Measurements from ENCODE around the gene SMAD3.

Gene SMAD3

DNA sequence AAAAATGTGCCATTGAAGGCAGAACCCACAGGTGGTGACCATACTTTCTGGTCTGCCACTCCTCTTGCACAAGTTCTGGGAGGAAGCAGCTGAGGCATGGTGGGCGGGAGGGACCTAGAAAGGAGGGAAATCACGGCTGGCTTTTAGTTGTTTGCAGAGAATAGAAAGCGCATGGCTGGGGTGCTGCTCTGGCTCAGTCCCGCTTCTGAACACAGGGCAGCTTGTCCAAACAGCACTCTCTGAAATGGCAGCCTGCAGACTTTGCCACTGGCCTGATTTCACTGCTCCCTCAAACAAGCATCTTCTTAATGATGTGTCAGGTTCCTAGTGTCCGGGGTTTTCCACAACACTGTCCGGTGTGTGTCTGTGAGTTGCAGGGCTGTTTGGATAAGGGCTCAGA is 112.3 kb downstream of the SMAD3 start:
- Histone ChIP-seq H3K27me3 (ENCODE audit: insufficient read depth, low read length, poor library complexity) (peaks cover 6% of the 10 kb centered on the region), H3K9me3 (ENCODE audit: insufficient read depth, low read length, severe bottlenecking) (no peaks in the 10 kb centered on the region), H3K4me1 (ENCODE audit: insufficient read depth, low read length) (no peaks in the 10 kb centered on the region), H4K20me1 (ENCODE audit: insufficient read depth, low read length) (no peaks in the 10 kb centered on the region), H3K4me3 (ENCODE audit: low read depth in 1 of 2, low read length in 2 of 2) (no peak overlapping the region), H3K4me2 (ENCODE audit: insufficient read depth, low read length) (no peak overlapping the region), H3K27ac (ENCODE audit: low read length) (no peak overlapping the region), H2AFZ (ENCODE audit: low read depth, low read length) (no peak overlapping the region), H3K36me3 (ENCODE audit: insufficient read depth, low read length) (no peaks in the 10 kb centered on the region), H3K9ac (ENCODE audit: low read depth, low read length) (no peak overlapping the region), H3K79me2 (ENCODE audit: insufficient read depth, low read length) (no peaks in the 10 kb centered on the region)
- TF ChIP-seq EZH2 (IDR thresholded peaks at IDR 0.05; ENCODE audit: borderline replicate concordance, low read depth, low read length, severe bottlenecking): no peak
- TF ChIP-seq, protein P1, sequence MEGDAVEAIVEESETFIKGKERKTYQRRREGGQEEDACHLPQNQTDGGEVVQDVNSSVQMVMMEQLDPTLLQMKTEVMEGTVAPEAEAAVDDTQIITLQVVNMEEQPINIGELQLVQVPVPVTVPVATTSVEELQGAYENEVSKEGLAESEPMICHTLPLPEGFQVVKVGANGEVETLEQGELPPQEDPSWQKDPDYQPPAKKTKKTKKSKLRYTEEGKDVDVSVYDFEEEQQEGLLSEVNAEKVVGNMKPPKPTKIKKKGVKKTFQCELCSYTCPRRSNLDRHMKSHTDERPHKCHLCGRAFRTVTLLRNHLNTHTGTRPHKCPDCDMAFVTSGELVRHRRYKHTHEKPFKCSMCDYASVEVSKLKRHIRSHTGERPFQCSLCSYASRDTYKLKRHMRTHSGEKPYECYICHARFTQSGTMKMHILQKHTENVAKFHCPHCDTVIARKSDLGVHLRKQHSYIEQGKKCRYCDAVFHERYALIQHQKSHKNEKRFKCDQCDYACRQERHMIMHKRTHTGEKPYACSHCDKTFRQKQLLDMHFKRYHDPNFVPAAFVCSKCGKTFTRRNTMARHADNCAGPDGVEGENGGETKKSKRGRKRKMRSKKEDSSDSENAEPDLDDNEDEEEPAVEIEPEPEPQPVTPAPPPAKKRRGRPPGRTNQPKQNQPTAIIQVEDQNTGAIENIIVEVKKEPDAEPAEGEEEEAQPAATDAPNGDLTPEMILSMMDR (IDR thresholded peaks at IDR 0.05; ENCODE audit: borderline replicate concordance, extremely low read depth, low read length, poor library complexity, severe bottlenecking): no peak
- no peak for ATAC-seq (ENCODE audit: insufficient read depth, low read depth)
- DNase-seq: no peak

DNA sequence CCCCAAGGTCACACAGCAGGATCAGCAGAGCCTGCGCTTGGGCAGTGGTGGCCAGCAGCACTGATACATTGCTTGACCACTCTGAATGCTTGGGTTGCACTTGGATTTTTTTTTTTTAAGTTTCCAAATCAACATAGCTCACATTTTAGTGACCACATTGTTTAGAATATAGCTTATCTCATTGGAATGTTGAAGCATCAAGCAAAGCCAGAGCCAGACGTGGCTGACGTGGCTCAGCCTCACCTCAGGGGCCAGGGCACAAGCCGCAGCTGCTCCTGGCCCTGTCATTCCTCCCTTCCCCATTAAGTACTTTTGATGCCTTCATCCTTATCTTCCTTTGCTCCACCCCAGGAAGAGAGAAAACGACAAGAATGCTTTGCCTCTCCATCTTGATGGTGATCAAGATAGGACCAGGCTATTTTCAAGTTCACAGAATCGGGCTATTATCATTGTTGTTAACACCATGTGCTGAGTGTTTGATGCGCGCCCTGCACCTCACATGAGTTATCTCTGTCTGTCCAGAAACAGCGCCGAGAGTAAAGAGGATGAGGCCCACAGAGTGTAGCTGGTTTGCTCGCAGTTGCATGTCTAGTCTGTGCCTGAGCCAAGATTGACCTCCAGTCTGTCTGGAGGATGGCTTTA is 113.3 kb downstream of the SMAD3 start:
- DNase-seq: no peak
- H3K4me3 ChIP-seq (ENCODE audit: low read depth in 1 of 2, low read length in 2 of 2): no peak overlapping the region
- H3K79me2 ChIP-seq (ENCODE audit: insufficient read depth, low read length): no peaks in the 10 kb centered on the region
- H3K9ac ChIP-seq (ENCODE audit: low read depth, low read length): no peak overlapping the region
- no peak for ATAC-seq (ENCODE audit: insufficient read depth, low read depth)
- H3K9me3 ChIP-seq (ENCODE audit: insufficient read depth, low read length, severe bottlenecking): no peaks in the 10 kb centered on the region
- H2AFZ ChIP-seq (ENCODE audit: low read depth, low read length): no peak overlapping the region
- no peaks in the 10 kb centered on the region for H4K20me1 ChIP-seq (ENCODE audit: insufficient read depth, low read length)
- no peak overlapping the region for H3K4me2 ChIP-seq (ENCODE audit: insufficient read depth, low read length)
- H3K36me3 ChIP-seq (ENCODE audit: insufficient read depth, low read length): no peaks in the 10 kb centered on the region
- H3K27ac ChIP-seq (ENCODE audit: low read length): no peak overlapping the region
- H3K4me1 ChIP-seq (ENCODE audit: insufficient read depth, low read length): no peaks in the 10 kb centered on the region
- TF ChIP-seq, protein P1 (IDR thresholded peaks at IDR 0.05; ENCODE audit: borderline replicate concordance, extremely low read depth, low read length, poor library complexity, severe bottlenecking): no peak
- no peak for TF ChIP-seq EZH2 (IDR thresholded peaks at IDR 0.05; ENCODE audit: borderline replicate concordance, low read depth, low read length, severe bottlenecking)
- H3K27me3 ChIP-seq (ENCODE audit: insufficient read depth, low read length, poor library complexity): peaks cover 6% of the 10 kb centered on the region

DNA sequence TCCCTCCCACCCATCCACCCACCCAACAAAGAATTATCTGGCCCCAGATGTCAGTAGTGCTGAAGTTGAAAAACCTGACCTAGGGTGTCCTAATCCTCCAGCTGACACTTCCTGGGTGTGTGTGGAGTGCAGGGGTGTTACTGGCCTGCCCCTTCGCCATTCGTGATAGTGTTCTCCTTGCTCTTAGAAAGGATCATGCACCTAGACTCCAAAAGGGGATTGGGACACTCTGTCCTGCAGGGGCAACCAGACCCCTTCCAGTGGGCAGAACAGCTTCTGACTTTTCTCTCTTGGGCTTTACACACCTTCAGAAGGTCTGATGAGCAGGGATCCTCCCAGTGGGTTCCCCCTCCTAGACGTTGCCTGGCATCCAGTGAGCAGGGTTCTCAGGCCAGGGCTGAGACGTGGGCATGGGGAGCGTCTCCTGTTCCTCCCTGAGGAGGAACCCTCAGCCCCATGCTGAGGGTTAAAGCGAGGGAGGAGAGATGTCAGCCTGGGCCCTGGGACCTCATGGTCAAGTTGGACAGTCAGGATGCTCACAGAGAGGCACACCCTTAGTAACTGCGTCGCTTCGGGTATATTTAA is 114.1 kb downstream of the SMAD3 start:
- Histone ChIP-seq H3K9ac (ENCODE audit: low read depth, low read length) (no peak overlapping the region), H4K20me1 (ENCODE audit: insufficient read depth, low read length) (0 out of 2 replicates have a peak, but pooled peaks cover 2% of the 10 kb centered on the region), H3K4me1 (ENCODE audit: insufficient read depth, low read length) (no peaks in the 10 kb centered on the region), H3K27ac (ENCODE audit: low read length) (no peak overlapping the region), H3K4me3 (ENCODE audit: low read depth in 1 of 2, low read length in 2 of 2) (no peak overlapping the region), H3K4me2 (ENCODE audit: insufficient read depth, low read length) (no peak overlapping the region), H3K79me2 (ENCODE audit: insufficient read depth, low read length) (no peaks in the 10 kb centered on the region), H3K36me3 (ENCODE audit: insufficient read depth, low read length) (no peaks in the 10 kb centered on the region), H3K27me3 (ENCODE audit: insufficient read depth, low read length, poor library complexity) (peaks cover 6% of the 10 kb centered on the region), H3K9me3 (ENCODE audit: insufficient read depth, low read length, severe bottlenecking) (no peaks in the 10 kb centered on the region), H2AFZ (ENCODE audit: low read depth, low read length) (no peak overlapping the region)
- ATAC-seq (ENCODE audit: insufficient read depth, low read depth): no peak
- DNase-seq: no peak
- no peak for TF ChIP-seq EZH2 (IDR thresholded peaks at IDR 0.05; ENCODE audit: borderline replicate concordance, low read depth, low read length, severe bottlenecking)
- TF ChIP-seq, protein P1 (IDR thresholded peaks at IDR 0.05; ENCODE audit: borderline replicate concordance, extremely low read depth, low read length, poor library complexity, severe bottlenecking): no peak
